Measurements from ENCODE around the gene CACYBP.

CACYBP gene

DNA sequence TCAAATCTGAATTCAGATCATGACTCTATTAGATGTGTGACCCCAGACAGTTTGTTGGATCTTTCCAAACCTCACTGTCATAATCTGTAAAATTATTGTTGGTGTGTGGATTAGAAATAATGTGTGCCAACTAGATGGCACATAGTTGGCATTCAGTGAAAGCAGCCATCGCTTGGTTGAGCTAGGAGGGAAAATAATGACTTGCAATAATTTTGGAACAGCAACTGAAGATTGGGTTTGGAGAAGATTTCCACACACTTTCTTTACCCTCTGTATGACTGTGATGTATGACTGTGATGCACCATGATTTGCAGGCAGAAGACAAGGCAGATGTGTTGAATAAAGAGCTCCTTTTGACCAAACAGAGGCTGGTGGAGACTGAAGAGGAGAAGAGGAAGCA is 24.0 kb upstream of the CACYBP start:
- no peak for DNase-seq

DNA sequence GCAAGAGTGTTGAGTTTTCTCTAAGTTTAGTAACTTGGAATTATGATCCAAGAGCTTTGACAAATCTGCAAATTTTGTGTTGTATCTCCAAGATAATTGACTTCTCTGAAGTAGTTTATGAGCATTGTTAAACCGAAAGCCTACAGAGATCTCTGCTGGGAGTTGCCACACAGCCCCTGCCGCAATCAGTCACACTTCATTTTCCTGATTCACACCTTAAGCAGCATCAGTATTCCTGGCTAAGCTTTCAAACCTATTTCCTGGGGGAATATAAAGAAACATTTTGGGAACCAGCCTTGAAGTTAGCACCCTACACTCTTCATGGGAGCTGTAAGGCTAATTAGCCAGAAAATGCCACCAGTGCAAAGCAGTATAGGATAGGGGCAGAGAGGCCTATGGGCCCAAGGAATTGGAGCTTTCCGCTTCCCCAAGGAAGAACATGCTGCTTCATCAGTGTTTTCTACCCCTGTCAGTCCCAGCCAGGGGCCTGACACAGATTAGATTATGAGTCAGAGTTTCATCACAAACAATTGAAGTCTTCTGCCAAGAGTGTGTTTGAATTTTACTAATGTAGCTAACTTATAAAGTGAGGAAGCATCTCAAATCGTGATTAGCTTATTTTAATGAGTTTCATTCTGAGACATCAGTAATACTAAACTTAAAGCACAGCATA is 23.2 kb upstream of the CACYBP start:
- DNase-seq: no peak

DNA sequence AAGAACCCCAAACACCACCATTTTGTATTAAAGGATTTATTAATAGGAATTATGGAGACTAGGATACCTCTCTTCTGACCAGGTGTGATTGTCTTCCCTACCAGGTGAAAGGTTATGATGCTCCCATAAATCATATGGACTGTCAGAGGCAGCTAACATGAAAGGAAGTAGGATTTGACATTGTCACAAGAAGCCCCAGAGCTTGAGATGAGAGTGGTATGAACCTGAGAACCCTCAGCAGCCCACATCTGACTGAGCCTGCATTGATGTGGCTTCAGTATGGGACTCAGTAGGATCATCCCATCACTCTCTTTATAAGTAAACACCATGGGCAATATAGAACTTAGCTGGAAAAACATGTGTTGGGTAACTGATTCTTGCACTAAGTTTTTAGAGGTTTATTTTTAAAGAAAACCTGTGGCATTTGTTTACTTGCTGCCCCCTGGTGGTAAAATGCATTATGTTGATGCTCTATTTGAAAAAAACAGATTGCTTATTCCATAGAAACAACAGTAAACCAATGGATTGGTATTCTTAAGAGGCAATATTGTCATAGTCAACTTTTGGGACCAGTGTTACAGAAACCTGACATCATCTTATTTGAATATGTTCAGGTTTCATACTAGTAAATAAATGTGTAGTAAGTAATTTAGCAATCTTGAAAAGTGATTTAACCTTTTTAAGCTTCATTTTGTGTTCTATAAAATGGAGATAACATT is 16.6 kb upstream of the CACYBP start:
- peak; percentile 65 for DNase-seq

DNA sequence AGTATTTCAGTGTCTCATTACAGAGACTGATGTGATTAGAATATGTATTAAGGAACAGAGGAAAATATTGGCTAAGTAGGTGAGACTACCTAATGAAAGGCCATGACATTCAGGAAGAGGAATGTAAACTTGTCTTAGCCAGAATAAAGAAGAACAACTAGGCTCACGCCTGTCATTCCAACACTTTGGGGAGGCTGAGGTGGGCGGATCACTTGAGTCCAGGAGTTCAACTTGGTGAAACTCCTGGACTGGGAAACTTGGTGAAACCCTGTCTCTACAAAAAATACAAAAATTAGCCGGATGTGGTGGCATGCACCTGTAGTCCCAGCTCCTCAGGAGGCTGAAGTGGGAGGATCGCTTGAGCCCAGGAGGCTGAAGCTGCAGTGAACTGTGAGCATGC is 14.8 kb upstream of the CACYBP start:
- DNase-seq: no peak

DNA sequence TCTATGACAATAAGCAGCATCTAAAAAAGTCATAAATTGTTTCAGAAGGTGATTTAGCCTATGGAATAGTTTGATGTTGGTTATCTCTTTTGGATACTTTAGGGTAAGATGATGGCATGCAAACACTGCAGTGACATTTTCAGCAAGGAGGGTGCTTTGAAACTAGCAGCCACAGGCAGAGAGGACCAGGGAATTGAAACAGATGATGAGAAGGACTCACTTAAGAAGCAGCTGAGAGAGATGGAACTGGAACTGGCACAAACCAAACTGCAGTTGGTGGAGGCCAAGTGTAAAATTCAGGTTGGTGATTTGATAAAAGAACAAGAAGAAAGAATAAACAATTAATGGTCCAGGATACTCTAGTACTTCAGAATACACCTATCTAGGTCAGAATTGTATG is 11.2 kb upstream of the CACYBP start:
- no peak for DNase-seq

DNA sequence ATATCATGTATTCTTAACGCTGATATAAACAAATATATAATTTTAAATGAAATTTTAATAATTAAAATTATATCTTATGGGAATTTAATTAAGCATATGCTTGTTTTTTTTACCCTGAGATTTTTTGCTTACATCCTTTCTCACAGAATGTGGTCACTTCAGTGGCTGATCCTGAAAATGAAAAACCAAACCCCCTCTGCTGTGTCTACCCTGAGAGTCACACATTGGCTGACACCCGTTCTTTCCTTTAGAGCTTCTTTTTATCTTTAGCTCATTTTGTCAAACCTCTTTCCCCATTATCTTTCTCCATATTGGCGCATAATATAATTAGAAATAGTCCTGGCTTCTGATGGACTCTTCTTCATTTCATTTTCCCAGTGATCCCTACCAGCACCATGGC is 10.8 kb upstream of the CACYBP start:
- DNase-seq: no peak

DNA sequence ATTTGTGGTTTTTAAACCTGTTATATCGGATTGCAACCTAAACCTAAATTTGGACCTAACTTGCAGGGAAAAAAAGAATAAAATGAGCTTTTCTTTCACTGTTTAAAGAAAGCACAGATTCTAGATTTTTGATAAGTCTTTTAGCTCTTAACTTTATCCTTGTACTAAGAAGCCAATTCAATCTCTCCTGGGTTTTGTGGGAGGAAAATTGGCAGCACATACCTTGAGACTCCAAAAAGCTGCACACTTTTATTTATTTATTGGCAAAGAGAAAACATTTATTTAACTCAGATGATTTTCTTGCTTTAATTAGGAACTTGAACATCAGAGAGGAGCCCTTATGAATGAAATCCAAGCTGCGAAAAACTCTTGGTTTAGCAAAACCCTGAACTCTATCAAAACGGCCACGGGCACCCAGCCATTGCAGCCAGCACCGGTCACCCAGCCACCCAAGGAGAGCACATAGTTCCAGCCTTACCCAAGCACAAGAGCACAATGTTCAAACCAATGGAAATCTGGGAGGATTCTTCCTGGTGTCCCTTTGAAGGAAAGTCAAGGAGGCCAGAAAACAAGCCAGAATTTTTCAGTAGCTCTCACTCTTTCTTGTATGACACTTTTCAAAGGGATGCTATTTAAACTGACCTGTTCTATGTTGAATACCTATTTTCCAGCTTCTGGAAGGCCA is 10.1 kb upstream of the CACYBP start:
- no peak for DNase-seq

DNA sequence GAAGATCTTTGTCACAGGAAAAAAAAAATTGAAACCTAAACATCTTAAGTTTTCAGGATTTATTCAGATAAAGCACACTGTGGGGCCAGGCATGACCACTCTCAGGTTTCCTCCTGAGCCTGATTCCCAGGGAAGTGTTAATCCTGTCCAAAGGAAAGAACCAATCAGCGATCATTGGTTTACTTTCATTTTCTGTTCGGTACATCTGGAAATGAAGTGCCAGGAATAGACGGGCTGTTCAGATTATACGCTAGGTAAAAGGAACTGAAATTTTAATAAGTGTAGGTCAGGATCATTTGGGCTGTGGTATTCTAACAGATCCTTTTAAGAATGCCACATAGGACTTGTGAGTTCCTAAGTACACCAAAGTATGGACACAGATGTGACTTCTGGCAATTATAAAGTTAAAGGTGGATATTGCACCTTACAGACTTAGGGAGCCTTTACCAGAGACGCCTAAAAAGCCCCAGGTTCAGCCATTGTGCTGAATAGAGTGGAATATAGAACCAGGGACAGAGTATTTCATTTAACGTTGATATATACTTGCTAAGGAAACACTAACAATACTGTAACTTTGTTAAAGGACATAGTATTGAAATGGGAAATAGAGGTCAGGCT is 9.3 kb upstream of the CACYBP start:
- no peak for DNase-seq

DNA sequence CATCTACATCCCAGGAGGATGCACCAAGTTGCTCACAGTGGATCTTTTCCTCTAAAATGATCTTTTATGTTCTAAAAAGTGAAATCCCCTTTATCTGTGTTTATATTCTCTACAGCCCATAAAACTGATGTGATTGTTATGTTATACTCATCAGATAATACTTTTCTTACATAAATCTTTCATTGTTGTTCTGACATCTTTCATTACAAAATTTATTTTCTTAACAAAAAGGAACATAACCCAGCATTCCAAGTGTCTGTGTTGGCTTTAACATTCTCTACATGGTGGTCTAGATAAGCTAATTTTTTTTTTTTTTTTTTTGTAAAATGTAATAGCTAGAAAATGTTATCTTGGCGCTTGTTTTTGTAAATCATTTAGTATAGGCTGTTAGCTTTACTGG is 8.3 kb upstream of the CACYBP start:
- DNase-seq: no peak

DNA sequence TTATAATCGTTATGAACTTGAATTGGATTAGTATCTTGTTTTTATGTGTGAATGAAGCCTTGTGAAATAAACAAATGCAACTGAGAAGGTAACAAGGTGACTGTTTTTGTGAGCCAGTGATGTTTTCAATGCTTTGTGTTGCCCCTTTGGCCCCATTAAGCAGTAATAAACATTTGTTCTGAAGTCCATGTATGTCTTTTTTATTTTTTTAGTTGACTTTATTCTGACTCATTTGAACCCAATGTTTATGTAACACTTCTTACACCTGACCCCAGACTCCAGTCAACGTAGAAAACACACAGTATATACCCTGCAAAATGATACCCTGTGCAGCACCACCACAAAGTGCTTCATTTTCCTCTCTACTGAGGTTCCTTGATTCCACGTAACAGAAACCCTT is 4.6 kb upstream of the CACYBP start:
- DNase-seq: no peak

DNA sequence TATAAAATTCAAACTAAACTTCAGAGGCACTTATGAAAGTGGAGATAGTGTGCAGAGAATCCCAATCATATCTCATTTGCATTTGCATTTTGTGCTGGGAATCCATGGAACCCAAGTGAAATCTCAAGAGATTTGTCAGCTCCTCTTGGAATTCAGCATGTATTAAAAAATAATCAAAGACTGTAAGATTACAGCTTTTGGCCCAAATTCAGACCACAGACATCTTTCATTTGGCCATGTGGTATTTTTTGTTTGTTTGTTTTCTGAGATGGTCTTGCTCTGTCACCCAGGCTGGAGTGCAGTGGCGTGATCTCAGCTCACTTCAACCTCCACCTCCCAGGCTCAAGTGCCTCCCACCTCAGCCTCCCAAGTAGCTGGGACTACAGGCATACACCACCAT is 3.8 kb upstream of the CACYBP start:
- no peak for DNase-seq

DNA sequence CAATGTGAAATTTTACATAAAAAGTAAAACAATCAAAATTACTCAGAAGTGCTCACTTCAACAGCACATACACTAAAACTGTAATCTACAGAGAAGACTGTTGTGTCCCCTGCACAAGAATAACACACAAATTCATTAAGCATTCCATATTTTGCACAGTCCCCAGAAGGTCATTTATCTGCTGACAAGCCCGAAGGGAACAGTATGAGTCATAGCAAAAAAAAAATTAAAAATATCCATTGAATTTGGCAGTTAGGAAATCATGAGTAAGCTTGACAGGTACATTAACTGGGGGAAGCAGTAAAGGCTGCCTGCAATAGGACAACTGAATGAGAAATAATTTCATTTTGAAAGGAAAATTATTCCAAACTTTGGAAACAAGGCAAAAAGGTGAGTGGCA is 3.3 kb upstream of the CACYBP start:
- DNase-seq: no peak

DNA sequence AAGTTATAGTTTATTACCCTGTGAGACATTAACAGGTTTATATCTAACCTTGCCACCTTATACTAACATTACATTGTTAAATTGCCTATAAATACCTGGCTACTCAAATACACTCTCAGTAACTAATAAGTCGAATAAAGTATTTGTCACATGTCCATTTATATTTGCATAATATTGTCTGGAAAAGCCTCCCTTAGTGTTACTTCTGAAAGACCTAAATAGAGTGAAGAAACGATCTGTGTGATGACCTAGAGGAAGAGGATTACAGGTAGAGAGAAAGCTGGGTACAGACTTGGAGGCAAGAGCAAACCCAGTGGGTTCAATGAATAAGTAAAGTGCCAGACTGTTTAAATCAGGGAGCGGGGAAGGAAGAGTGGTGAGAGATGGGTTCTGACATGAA is 2.7 kb upstream of the CACYBP start:
- no peak for DNase-seq

DNA sequence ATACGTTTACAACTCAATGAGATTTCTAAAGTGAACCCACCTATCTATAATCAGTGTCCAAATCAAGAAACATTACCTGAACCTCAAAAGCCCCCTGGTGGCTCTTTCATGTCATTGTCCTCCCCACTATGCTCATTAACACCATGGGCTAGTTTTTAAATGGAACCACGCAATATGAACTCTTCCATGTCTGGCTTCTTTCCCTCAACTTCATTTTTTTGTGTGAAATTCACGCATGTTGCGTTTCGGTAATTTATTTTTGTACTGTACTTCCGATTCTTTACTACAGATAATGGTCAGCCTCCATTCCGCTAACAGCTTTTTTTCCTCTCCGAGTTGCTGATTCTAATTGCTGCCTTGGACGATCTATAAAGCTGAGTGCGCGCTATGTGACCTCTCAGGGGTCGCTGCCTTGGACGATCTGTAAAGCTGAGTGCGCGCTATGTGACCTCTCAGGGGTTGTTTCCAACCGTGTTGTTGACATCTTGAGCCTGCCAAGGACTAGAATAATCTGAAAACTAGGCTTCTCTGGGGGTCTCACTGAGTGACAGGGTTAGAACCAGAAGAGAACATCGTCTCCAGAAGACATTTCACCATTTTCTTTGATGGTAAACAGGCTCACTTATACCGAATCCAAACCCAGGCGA is 1.1 kb upstream of the CACYBP start:
- peak; percentile 88 for DNase-seq

DNA sequence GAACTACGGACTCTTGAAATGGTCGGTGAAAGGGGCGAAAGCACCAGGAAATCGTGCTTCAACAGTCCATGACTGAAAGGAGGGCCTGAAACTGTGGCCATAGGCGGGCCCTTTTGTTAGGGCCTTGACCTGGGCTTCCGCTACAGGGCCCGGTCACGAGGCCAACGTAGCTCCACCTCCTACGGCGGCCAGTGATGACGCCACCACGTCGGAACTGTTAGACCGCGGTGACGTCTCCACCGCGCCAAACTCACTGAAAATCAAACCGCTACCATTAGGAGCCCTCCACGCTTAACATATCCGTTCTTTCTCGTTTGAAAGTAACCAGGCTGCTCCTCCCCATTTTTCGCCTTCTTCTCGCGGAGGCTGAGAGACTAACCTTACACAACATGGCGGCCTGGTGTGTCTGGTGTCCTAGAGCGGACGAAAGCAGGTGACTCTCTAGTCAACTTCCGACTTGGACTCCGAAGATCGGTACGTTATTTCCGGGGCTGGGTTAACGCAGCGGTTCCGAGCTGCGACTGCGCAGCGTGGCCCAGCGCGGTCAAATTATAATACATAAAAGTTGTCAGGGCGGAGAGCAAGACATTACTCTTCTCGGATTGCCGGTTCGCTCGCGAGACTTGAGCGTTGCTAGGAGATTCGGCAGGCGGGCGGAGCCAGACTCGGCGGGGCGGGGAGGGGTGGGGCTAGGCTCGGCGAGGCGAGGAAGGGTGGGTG is 371 bp upstream of the CACYBP start:
- DNase-seq: peak; percentile 99

DNA sequence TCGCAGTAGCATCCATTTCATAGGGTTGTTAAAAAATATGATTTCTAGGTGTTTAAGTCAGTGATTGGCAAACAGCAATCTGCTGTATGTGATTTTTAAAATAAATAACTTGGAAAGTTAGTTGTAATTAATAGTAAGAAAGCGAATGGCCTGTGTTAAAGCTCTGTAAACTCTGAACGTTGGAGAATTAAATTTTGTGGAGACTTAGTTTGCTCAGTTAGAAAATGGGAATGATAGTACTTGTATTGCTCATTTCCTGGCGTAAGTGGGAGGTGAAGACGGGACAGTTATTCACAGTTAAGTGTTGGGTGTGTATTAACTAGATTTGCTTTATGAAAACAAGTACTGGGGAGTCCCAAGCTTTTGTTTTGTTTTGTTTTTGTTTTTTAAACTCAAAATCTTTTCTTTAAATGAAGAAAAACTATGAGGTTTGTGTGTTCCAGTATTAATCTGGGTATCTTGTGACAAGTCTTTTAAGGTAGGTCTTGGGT is 995 bp downstream of the CACYBP start:
- DNase-seq: no peak

DNA sequence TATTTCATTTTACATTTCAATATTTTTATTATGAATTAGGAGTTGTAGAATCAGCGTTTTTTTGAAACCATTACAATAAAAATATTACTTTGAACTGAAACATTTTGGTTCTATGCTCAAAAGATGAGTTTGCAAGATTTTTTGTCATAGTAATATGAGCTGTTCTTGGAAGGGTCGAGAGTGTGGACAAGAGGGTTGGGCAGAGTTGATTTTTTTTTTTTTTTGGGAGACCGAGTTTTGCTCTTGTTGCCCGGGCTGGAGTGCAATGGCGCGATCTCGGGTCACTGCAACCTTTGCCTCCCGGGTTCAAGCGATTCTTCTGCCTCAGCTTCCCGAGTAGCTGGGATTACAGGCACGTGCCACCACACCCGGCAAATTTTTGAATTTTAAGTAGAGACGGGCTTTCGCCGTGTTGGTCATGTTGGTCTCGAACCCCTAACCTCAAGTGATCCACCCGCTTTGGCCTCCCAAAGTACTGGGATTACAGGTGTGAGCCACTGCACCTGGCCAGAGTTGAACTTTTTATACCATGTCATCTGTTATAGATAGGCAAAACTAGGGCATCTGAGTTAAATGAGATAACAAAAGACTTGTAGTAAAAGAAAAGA is 3.3 kb downstream of the CACYBP start:
- no peak for DNase-seq

DNA sequence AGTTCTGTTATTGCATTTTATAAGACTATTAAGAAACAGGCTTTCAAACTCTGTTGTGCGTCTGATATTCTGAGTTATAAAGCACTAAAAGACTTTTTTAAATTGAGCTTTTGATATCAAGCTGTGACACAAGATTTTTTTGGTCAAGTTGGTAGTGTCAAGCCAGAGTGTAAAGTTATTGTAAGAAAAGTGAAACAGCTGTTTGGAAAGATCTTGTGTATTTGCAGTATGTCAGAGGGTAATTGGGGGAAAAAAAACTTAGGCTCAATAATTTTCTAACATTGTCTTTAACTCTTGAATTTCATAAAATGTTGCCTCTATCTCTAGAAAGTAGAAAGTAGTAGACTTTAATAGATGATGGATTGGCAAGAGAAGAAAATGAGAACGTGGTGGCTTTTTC is 3.8 kb downstream of the CACYBP start:
- no peak for DNase-seq

DNA sequence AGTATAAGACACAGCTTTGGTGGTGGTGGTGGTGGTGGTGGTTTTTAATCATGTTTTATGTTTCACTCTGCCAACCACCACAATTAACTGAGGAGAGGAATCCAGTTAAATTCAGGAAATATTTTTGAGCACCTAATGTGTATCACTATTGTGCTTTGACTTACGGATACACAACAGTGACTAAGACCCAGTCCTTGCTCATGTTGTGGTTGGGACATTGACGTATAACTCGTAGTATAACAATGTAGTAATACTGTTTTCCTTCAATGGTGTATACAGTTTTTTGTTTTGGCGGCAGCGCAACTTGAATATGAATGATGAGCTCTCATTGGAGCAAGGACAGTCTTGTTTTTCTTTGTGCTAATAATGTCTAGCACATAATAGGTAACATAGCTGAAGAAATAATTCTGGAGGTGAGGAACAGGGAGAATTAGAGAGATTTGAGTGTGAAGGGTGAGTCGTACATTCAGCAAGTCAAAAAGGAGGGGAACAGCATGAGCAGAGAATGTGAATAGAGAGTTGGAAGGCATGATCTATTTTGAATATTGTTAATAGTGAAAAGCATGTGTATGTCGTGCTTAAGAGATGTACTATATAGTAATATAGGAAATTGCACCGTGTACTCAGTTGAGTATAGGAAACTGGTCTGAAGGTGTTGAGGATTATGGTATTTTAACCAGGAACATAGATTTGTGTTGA is 5.5 kb downstream of the CACYBP start:
- no peak for DNase-seq

DNA sequence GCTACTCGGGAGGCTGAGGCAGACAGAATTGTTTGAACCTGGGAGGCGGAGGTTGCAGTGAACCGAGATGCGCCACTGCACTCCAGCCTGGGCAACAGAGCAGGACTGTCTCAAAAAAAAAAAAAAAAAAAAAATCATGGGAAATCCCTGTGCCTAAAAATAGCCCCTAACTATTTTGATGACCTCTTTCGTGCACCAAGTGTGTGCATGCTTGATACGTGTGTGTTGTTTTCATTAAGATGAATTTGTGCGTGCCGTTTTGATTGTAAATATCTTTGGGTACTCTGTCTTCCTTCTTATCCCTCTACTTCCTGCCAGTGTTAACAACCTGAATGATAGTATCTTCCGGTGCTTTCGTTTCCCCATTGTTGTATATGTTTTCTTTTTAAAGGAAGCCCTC is 9.8 kb downstream of the CACYBP start:
- no peak for DNase-seq

DNA sequence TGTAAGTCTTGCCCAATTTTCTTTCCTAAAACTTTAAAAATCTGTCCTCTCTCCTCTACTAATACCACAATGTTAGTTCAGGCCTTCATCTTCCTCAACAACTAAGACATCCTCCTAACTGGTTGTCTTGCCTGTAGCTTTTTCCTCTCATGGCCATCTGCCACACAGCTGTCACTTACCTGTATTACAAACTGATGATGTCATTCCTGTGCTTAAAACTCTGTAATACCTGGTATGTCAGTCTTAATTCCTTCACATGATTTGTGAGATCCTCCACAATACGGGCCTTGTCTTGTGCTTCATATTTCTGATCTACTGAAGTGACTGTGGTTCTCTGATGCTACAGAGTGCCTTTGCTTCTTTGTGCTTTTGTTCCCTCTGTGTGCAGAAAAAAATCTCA is 13.7 kb downstream of the CACYBP start:
- no peak for DNase-seq
